HepG2 (cell line): Measurements from ENCODE around the gene ITPR1. TPM values are rescaled to one million over a fixed set of nuclear protein-coding genes. Genes with fewer than 3 reads are reported as not detected.

ENCODE experiments used
- ATAC-seq: fragments of 200-7000 bp; cut with Tn5 transposase; 3 replicates; pipeline ENCODE4 v1.9.1; 2020; ENCODE audit warnings: mild to moderate bottlenecking, moderate library complexity
- BruUV-seq: library from RNA; stranded (reverse); fragments of 400-500 nt; replicated peaks from 2 replicates; lab custom pipeline; 2021; lab: Mats Ljungman, UMichigan
- CTCF ChIA-PET: fragments of 300-600 bp; formaldehyde crosslinking; extraction: SDS; loops from one replicate; lab custom pipeline; 2021; ENCODE audit warnings: low total read pairs, inconsistent platforms, low intra/inter-chr PET ratio; lab: Yijun Ruan, JAX
- POLR2A ChIA-PET: fragments of 350-600 bp; sonication (Branson Sonifier 250); formaldehyde crosslinking; loops from one replicate; lab custom pipeline; 2020; ENCODE audit warnings: antibody characterized with exemption, inconsistent platforms; lab: Yijun Ruan, JAX
- DNase-seq: peaks from one replicate; pipeline ENCODE4 v3.0.0-alpha.2; 2015; ENCODE audit warnings: low spot score
- FAIRE-seq: peaks from 3 replicates; lab custom pipeline; 2011; peaks lifted over from hg19 to GRCh38; lab: Jason Lieb, UNC
- H2AFZ ChIP-seq: one replicate; pipeline ENCODE4 v1.6.1; 2011; ENCODE audit warnings: low read length, inconsistent platforms
- H3K27ac ChIP-seq: fragments of 300-600 bp; 3 replicates; pipeline ENCODE4 v1.8.0; 2011; ENCODE audit warnings: mixed run types, mild to moderate bottlenecking, mixed read lengths, low read length, inconsistent platforms; ENCODE audit not compliant: insufficient read depth; ENCODE audit errors: extremely low read length
- H3K27me3 ChIP-seq, 2 experiments: fragments of 200-600 bp in 1 of 2; 2 replicates in 1 of 2; 3 replicates in 1 of 2; pipeline versions ENCODE4 v1.6.0 to v1.8.0; 2011; ENCODE audit warnings: low read length in 2 of 2, mild to moderate bottlenecking in 2 of 2, moderate library complexity in 2 of 2, inconsistent platforms in 1 of 2; ENCODE audit not compliant: insufficient read depth in 2 of 2, control insufficient read depth in 1 of 2
- H3K36me3 ChIP-seq, 2 experiments: fragments of 200-600 bp in 1 of 2; replicated peaks in 1 of 2; 2 replicates in 1 of 2; 3 replicates in 1 of 2; pipeline versions ENCODE4 v1.5.1 to v1.8.0; 2011; ENCODE audit warnings: low read length in 2 of 2, inconsistent platforms in 1 of 2; ENCODE audit not compliant: insufficient read depth in 2 of 2, control insufficient read depth in 1 of 2
- H3K4me1 ChIP-seq: 2 replicates; pipeline ENCODE4 v1.5.1; 2012; ENCODE audit warnings: low read length, inconsistent platforms; ENCODE audit not compliant: insufficient read depth
- H3K4me2 ChIP-seq: 2 replicates; pipeline ENCODE4 v1.6.0; 2011; ENCODE audit warnings: low read depth, low read length, inconsistent platforms
- H3K4me3 ChIP-seq, 3 experiments: fragments of 200-600 bp in 1 of 3; sonication (generic), shearing (Covaris generic) in 1 of 3; replicated peaks in 1 of 3; 2 replicates each; pipeline ENCODE4 v1.5.1; 2011 to 2016; ENCODE audit warnings: low read length in 3 of 3, inconsistent platforms in 2 of 3, low read depth in 2 of 3, mild to moderate bottlenecking in 2 of 3, control low read depth in 1 of 3, mixed read lengths in 1 of 3; ENCODE audit not compliant: insufficient read depth in 1 of 3
- H3K79me2 ChIP-seq: one replicate; pipeline ENCODE4 v1.6.1; 2011; ENCODE audit warnings: low read length, inconsistent platforms; ENCODE audit not compliant: insufficient read depth
- H3K9ac ChIP-seq: 2 replicates; pipeline ENCODE4 v1.6.0; 2011; ENCODE audit warnings: mild to moderate bottlenecking, low read depth, low read length, inconsistent platforms; ENCODE audit not compliant: insufficient read depth
- H3K9me3 ChIP-seq: 2 replicates; pipeline ENCODE4 v1.5.1; 2012; ENCODE audit warnings: mild to moderate bottlenecking, low read length
- H4K20me1 ChIP-seq: 2 replicates; pipeline ENCODE4 v1.6.0; 2011; ENCODE audit warnings: inconsistent platforms, mild to moderate bottlenecking, low read length, moderate library complexity; ENCODE audit not compliant: insufficient read depth
- CC2D1A ChIP-seq: sonication (generic); formaldehyde crosslinking; IDR thresholded peaks from 2 replicates; pipeline ENCODE4 v1.8.1; 2023; ENCODE audit warnings: mild to moderate bottlenecking, missing genetic modification reagents
- DMAP1 ChIP-seq: IDR thresholded peaks from 2 replicates; pipeline ENCODE4 v1.6.1; 2016
- HDAC1 ChIP-seq: sonication (generic); formaldehyde crosslinking; IDR thresholded peaks from 2 replicates; pipeline ENCODE4 v1.5.1; 2020; ENCODE audit warnings: mild to moderate bottlenecking, missing genetic modification reagents
- HOXA3 ChIP-seq: sonication (generic); formaldehyde crosslinking; IDR thresholded peaks from 2 replicates; pipeline ENCODE4 v1.5.0; 2020; ENCODE audit warnings: missing genetic modification reagents
- KDM6A ChIP-seq: IDR thresholded peaks from 2 replicates; pipeline ENCODE4 v1.6.1; 2016; ENCODE audit warnings: low read depth
- MTF1 ChIP-seq: sonication (generic); formaldehyde crosslinking; IDR thresholded peaks from 2 replicates; pipeline ENCODE4 v1.5.0; 2020; ENCODE audit warnings: missing genetic modification reagents
- NR2F6 ChIP-seq, 2 experiments: IDR thresholded peaks; 2 replicates each; pipeline ENCODE4 v1.6.1; 2016; ENCODE audit warnings: antibody characterized with exemption in 1 of 2, mild to moderate bottlenecking in 1 of 2
- PHF20 ChIP-seq: sonication (generic); formaldehyde crosslinking; IDR thresholded peaks from 2 replicates; pipeline ENCODE4 v1.5.0; 2020; ENCODE audit warnings: mild to moderate bottlenecking, missing genetic modification reagents
- SAP130 ChIP-seq: IDR thresholded peaks from 2 replicates; pipeline ENCODE4 v1.6.1; 2016; ENCODE audit warnings: low read depth
- SMC3 ChIP-seq: IDR thresholded peaks from 2 replicates; pipeline ENCODE4 v1.6.1; 2011; ENCODE audit warnings: low read length, improper control_type of control experiment
- SUZ12 ChIP-seq: fragments of 150-350 bp; IDR thresholded peaks from 2 replicates; pipeline ENCODE4 v1.6.1; 2014; ENCODE audit warnings: low read depth, low read length
- TOE1 ChIP-seq: sonication (generic); formaldehyde crosslinking; IDR thresholded peaks from 2 replicates; pipeline ENCODE4 v1.4.0; 2020; ENCODE audit warnings: mild to moderate bottlenecking, missing genetic modification reagents
- ZNF547 ChIP-seq: sonication (generic); formaldehyde crosslinking; IDR thresholded peaks from 2 replicates; pipeline ENCODE4 v1.5.1; 2020; ENCODE audit warnings: mild to moderate bottlenecking, missing genetic modification reagents
- ZNF775 ChIP-seq: sonication (generic); formaldehyde crosslinking; IDR thresholded peaks from 2 replicates; pipeline ENCODE4 v1.4.0; 2020; ENCODE audit warnings: missing genetic modification reagents, mild to moderate bottlenecking, moderate library complexity, borderline replicate concordance
- WGBS: methylation state at CpG from one replicate; pipeline ENCODE4 v1.1.6; 2017; ENCODE audit warnings: low lambda C conversion rate; 5-methylcytosine and 5-hydroxymethylcytosine counted together
- in situ Hi-C: cut with HindIII; loops from 2 replicates; pipeline ENCODE4 v1.10.0; 2017; ENCODE audit warnings: low pct_unique_long_range_greater_than_20kb; ENCODE audit not compliant: extremely low pct_ligation_motif_present
- intact Hi-C: fragments of 100-400 bp; cut with micrococcal nuclease; formaldehyde crosslinking; loops from one replicate; pipeline ENCODE4 v1.10.0; 2022; ENCODE audit not compliant: unreplicated experiment
- polyA plus RNA-seq, 8 experiments: library from polyadenylated mRNA; depleted of rRNA in 3 of 8; stranded (reverse) in 7 of 8; unstranded in 1 of 8; fragments of >200 nt; fragmentation: Illumina TruSeq in 4 of 8; extraction: Trizol in 4 of 8; gene quantifications; 2 replicates each; pipeline versions ENCODE4 v1.2.1 to v1.2.3, GENCODE V29; 2011 to 2016; ENCODE audit warnings: low read depth in 4 of 8, missing spikeins in 1 of 8, mixed read lengths in 1 of 8; ENCODE audit not compliant: insufficient read depth in 1 of 8
- total RNA-seq, 5 experiments: library from RNA; depleted of rRNA; stranded (reverse); fragments of >200 nt; fragmentation: Illumina TruSeq; extraction: Trizol; gene quantifications; 2 replicates each; pipeline ENCODE4 v1.2.3, GENCODE V29; 2016; ENCODE audit warnings: low read depth in 1 of 5
- TF ChIP-seq, protein P1 (sequence below): sonication (generic); formaldehyde crosslinking; IDR thresholded peaks from 2 replicates; pipeline ENCODE4 v1.4.0; 2020; ENCODE audit warnings: missing genetic modification reagents
- TF ChIP-seq, protein P2 (sequence below): sonication (generic); formaldehyde crosslinking; IDR thresholded peaks from 2 replicates; pipeline ENCODE4 v1.5.1; 2020; ENCODE audit warnings: mild to moderate bottlenecking, moderate library complexity, missing genetic modification reagents
- TF ChIP-seq, protein P3 (sequence below): sonication (generic); formaldehyde crosslinking; IDR thresholded peaks from 2 replicates; pipeline ENCODE4 v1.8.1; 2023; ENCODE audit warnings: missing genetic modification reagents, inconsistent platforms, borderline replicate concordance
- TF ChIP-seq, protein P4 (sequence below): IDR thresholded peaks from 2 replicates; pipeline ENCODE4 v1.6.1; 2016
- TF ChIP-seq, protein P5 (sequence below): sonication (generic); formaldehyde crosslinking; IDR thresholded peaks from 2 replicates; pipeline ENCODE4 v1.8.1; 2023; ENCODE audit warnings: missing genetic modification reagents, mild to moderate bottlenecking, borderline replicate concordance

ITPR1 gene
- total and polyA plus RNA-seq, 2 of the 13 experiments (the other 11 are each of a cell fraction or from before 2014, with no cell fraction given), result 10.0 to 11.4 TPM

DNA sequence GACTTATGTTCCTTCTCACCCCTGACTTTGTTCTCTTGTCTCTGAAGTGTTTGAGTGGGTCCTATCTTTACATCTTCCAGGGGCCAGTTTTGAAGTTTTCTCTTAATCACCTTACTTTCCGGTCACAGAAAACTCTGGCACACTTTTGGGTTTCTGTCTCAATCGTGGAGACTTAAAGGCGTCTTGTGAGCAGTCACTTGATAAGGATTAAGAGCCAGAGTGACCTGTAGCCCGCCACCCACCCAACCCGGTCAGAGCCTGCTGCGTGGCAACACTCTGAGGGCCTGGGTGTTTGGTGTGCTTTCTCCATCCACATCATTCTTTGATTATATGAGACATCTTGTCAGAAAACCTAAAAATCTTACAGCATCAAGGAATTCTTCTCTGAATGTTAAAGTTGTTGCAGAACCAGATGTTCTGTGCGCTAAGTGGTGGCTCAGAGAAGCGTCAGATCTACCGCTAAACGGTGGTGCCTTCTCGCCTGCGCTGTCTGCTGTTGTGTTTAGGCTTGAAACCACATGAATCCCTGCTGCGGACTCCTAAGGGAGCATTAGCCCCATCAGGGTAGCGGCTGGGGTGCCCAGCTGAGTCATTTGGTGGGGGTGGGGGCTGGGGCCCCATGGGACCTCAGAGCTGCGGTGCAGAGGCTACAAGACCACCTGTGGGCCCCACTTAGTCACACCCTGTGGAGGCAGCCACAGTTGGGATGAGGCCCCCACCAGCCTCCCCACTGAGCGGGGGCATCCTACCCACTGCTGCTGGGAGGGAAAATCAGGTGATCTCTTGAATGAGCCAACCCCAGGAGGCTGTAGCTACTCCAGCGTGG is 327.4 kb downstream of the ITPR1 start:
- H3K4me2 ChIP-seq, result no peak overlapping the region

More for the DNA sequence above, 327.4 kb downstream of the ITPR1 start:
- BruUV-seq, result no TSS peak
- Histone ChIP-seq H3K9ac (no peak overlapping the region), H3K79me2 (no peaks in the 10 kb centered on the region), H3K27me3 (no peaks in the 10 kb centered on the region), H4K20me1 (no peaks in the 10 kb centered on the region), H3K4me3 (no peak overlapping the region), H3K4me1 (peaks cover 8% of the 10 kb centered on the region), H3K36me3 (peaks cover 0 to 15% of the 10 kb centered on the region in 2 experiments; a peak in 3 of 5 replicates), H2AFZ (no peak overlapping the region), H3K27ac (no peak overlapping the region), H3K9me3 (no peaks in the 10 kb centered on the region)
- FAIRE-seq (no peak), ATAC-seq (no peak), DNase-seq (no peak)
- WGBS, result 97% methylated on average over 13 of the region's 17 CpGs
- POLR2A ChIA-PET, result no interaction called here
- intact Hi-C loops, result no loop called here
- TF ChIP-seq, protein P1, sequence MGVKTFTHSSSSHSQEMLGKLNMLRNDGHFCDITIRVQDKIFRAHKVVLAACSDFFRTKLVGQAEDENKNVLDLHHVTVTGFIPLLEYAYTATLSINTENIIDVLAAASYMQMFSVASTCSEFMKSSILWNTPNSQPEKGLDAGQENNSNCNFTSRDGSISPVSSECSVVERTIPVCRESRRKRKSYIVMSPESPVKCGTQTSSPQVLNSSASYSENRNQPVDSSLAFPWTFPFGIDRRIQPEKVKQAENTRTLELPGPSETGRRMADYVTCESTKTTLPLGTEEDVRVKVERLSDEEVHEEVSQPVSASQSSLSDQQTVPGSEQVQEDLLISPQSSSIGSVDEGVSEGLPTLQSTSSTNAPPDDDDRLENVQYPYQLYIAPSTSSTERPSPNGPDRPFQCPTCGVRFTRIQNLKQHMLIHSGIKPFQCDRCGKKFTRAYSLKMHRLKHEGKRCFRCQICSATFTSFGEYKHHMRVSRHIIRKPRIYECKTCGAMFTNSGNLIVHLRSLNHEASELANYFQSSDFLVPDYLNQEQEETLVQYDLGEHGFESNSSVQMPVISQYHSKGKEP (CRISPR knock-in tag), result no peak
- TF ChIP-seq NR2F6 (IDR thresholded peaks at IDR 0.05), result no peak
- TF ChIP-seq NR2F6 (CRISPR knock-in tag; IDR thresholded peaks at IDR 0.05), result no peak
- no peak for TF ChIP-seq MTF1 (CRISPR knock-in tag)
- TF ChIP-seq HOXA3, result no peak
- TF ChIP-seq, protein P2, sequence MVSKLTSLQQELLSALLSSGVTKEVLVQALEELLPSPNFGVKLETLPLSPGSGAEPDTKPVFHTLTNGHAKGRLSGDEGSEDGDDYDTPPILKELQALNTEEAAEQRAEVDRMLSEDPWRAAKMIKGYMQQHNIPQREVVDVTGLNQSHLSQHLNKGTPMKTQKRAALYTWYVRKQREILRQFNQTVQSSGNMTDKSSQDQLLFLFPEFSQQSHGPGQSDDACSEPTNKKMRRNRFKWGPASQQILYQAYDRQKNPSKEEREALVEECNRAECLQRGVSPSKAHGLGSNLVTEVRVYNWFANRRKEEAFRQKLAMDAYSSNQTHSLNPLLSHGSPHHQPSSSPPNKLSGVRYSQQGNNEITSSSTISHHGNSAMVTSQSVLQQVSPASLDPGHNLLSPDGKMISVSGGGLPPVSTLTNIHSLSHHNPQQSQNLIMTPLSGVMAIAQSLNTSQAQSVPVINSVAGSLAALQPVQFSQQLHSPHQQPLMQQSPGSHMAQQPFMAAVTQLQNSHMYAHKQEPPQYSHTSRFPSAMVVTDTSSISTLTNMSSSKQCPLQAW (CRISPR knock-in tag), result no peak
- no peak for TF ChIP-seq SMC3
- TF ChIP-seq SUZ12, result no peak
- TF ChIP-seq, protein P3, sequence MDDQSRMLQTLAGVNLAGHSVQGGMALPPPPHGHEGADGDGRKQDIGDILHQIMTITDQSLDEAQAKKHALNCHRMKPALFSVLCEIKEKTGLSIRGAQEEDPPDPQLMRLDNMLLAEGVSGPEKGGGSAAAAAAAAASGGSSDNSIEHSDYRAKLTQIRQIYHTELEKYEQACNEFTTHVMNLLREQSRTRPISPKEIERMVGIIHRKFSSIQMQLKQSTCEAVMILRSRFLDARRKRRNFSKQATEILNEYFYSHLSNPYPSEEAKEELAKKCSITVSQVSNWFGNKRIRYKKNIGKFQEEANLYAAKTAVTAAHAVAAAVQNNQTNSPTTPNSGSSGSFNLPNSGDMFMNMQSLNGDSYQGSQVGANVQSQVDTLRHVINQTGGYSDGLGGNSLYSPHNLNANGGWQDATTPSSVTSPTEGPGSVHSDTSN (CRISPR knock-in tag), result no peak
- no peak for TF ChIP-seq CC2D1A (CRISPR knock-in tag)
- no peak for TF ChIP-seq SAP130 (CRISPR knock-in tag)
- TF ChIP-seq, protein P4, sequence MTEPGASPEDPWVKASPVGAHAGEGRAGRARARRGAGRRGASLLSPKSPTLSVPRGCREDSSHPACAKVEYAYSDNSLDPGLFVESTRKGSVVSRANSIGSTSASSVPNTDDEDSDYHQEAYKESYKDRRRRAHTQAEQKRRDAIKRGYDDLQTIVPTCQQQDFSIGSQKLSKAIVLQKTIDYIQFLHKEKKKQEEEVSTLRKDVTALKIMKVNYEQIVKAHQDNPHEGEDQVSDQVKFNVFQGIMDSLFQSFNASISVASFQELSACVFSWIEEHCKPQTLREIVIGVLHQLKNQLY, result no peak
- TF ChIP-seq HDAC1 (CRISPR knock-in tag), result no peak
- TF ChIP-seq ZNF547 (CRISPR knock-in tag), result no peak
- no peak for TF ChIP-seq DMAP1 (CRISPR knock-in tag)
- no peak for TF ChIP-seq TOE1
- no peak for TF ChIP-seq KDM6A
- TF ChIP-seq ZNF775 (CRISPR knock-in tag), result no peak
- no peak for TF ChIP-seq PHF20 (CRISPR knock-in tag)
- TF ChIP-seq, protein P5, sequence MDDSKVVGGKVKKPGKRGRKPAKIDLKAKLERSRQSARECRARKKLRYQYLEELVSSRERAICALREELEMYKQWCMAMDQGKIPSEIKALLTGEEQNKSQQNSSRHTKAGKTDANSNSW (CRISPR knock-in tag), result no peak
- in situ Hi-C loops, result no loop called here
- CTCF ChIA-PET, result no interaction called here
